Sigmoid colon (tissue), 4 donors: Measurements from ENCODE around the gene BBS1.

Experiments
- POLR2A ChIP-seq, 2 donors: fragments of 450-650 bp; IDR thresholded peaks; one replicate each; pipeline ENCODE4 v1.6.1; 2016; ENCODE audit warnings: antibody characterized with exemption in 2 of 2, mild to moderate bottlenecking in 2 of 2, moderate library complexity in 2 of 2
- POLR2AphosphoS5 ChIP-seq, 4 donors: sonication (generic); formaldehyde crosslinking; IDR thresholded peaks; one replicate each; pipeline ENCODE4 v1.6.1; 2017; ENCODE audit warnings: antibody characterized with exemption in 4 of 4
- TF ChIP-seq, protein P1 (sequence below), 4 experiments: fragments of 450-650 bp in 3 of 4; fragments of 200-600 bp in 1 of 4; IDR thresholded peaks; one replicate each; pipeline ENCODE4 v1.5.1; 2016 to 2019; ENCODE audit warnings: antibody characterized with exemption in 4 of 4, mild to moderate bottlenecking in 3 of 4, moderate library complexity in 2 of 4

DNA sequence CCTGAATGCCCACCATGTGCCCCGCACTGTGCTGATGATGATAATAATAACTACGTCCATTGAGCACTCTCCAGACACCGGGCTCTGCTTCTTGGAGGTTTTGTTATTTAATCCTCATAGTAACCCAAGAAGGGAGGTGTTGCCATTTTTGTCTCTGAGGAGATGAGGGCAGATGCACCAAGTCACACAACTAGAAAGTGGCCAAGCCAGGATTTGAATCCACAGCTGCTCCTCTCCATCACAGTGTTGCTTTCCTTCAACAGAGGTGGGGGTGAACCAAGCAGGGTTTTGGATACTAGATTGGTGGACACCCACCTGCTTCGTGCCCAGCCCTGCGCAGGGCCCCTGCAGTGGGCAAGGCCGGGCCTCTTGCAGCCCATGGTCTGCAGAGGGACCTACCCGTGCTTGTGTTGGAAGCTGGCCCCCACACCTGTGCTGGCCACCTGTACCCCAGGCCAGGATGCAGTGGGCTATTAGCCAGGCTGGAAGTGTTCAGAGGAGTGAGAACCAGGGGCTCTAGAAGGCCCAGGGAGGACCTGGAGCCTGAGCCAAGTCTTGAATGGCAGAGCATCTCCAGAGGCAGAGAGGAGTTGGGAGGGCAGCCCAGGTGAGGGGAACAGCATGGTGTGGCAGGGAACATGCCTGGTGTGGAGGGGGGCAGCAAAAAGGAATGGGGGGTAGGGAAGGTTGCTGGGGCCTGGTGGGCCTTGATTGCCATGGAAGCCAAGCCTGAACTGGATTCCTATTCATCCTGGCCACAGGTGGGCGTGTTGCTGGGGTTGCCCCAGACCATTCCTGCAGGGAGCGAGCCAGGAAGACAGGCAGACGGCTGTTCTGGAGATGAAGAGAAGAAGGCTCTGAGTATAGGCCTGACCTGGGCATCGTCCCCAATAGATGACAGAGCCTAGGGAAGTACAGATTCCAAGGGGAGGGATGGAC, 32.9 kb upstream of the BBS1 start:
- TF ChIP-seq, protein P1, sequence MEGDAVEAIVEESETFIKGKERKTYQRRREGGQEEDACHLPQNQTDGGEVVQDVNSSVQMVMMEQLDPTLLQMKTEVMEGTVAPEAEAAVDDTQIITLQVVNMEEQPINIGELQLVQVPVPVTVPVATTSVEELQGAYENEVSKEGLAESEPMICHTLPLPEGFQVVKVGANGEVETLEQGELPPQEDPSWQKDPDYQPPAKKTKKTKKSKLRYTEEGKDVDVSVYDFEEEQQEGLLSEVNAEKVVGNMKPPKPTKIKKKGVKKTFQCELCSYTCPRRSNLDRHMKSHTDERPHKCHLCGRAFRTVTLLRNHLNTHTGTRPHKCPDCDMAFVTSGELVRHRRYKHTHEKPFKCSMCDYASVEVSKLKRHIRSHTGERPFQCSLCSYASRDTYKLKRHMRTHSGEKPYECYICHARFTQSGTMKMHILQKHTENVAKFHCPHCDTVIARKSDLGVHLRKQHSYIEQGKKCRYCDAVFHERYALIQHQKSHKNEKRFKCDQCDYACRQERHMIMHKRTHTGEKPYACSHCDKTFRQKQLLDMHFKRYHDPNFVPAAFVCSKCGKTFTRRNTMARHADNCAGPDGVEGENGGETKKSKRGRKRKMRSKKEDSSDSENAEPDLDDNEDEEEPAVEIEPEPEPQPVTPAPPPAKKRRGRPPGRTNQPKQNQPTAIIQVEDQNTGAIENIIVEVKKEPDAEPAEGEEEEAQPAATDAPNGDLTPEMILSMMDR (IDR thresholded peaks at IDR 0.05) = no peak
- TF ChIP-seq POLR2A (IDR thresholded peaks at IDR 0.05) = no peak
- no peak for TF ChIP-seq POLR2AphosphoS5 (IDR thresholded peaks at IDR 0.05)
